ENCODE results near the gene TMEM92.

Gene TMEM92

DNA sequence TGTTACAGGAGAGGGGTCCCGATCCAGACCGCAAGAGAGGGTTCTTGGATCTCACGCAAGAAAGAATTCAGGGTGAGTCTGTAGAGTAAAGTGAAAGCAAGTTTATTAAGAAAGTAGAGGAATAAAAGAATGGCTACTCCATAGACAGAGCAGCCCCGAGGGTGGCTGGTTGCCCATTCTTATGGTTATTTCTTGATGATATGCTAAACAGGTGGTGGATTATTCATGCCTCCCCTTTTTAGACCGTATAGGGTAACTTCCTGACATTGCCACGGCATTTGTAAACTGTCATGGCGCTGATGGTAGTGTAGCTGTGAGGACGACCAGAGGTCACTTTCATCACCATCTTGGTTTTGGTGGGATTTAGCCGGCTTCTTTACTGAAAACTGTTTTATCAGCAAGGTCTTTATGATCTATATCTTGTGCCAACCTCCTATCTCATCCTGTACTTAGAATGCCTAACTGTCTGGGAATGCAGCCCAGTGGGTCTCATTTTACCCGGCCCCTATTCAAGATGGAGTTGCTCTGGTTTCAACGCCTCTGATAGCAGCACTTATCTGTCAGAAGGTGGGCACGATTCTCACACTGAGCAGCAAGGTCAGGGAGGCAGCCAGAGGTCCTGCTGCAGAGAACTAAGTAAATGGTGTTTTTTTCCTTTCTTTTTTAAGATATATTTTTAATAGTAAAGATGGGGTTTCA is 45.2 kb downstream of the TMEM92 start:
- TF ChIP-seq, protein P1, sequence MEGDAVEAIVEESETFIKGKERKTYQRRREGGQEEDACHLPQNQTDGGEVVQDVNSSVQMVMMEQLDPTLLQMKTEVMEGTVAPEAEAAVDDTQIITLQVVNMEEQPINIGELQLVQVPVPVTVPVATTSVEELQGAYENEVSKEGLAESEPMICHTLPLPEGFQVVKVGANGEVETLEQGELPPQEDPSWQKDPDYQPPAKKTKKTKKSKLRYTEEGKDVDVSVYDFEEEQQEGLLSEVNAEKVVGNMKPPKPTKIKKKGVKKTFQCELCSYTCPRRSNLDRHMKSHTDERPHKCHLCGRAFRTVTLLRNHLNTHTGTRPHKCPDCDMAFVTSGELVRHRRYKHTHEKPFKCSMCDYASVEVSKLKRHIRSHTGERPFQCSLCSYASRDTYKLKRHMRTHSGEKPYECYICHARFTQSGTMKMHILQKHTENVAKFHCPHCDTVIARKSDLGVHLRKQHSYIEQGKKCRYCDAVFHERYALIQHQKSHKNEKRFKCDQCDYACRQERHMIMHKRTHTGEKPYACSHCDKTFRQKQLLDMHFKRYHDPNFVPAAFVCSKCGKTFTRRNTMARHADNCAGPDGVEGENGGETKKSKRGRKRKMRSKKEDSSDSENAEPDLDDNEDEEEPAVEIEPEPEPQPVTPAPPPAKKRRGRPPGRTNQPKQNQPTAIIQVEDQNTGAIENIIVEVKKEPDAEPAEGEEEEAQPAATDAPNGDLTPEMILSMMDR (IDR thresholded peaks at IDR 0.05; ENCODE audit: low read depth, low read length, missing control alignments): no peak
- in situ Hi-C loops (cut with HindIII; ENCODE audit: low pct_ligation_motif_present, low sequenced_read_pairs): no loop called here
- no peaks in the 10 kb centered on the region for H3K27me3 ChIP-seq (replicated peaks)
- H3K27ac ChIP-seq: no peak overlapping the region
- H3K4me3 ChIP-seq (ENCODE audit: low read depth, low read length): no peak overlapping the region
- H3K36me3 ChIP-seq (replicated peaks): no peaks in the 10 kb centered on the region
- no peak for DNase-seq

DNA sequence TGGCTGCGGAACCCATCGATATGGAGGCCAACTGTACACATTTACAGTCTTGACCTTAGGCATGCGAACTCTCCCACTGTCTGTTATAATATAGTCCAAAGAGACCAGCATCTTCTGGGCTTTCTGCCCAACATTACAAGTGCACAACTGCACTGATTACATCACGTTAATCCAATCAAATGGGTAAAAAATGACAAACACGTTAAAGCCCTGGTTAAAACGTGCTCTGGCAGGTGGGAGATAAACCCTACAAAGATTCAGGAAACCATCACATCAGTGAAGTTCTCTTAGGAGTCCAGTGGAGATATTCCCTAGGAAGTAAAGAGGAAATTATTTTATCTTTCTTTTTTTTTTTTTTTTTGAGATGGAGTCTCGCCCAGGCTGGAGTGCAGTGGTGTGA is 48.0 kb downstream of the TMEM92 start:
- H3K27me3 ChIP-seq (replicated peaks): no peaks in the 10 kb centered on the region
- no peak overlapping the region for H3K27ac ChIP-seq
- TF ChIP-seq, protein P1 (IDR thresholded peaks at IDR 0.05; ENCODE audit: low read depth, low read length, missing control alignments): no peak
- no peaks in the 10 kb centered on the region for H3K36me3 ChIP-seq (replicated peaks)
- DNase-seq: no peak
- in situ Hi-C loops (cut with HindIII; ENCODE audit: low pct_ligation_motif_present, low sequenced_read_pairs): no loop called here
- no peak overlapping the region for H3K4me3 ChIP-seq (ENCODE audit: low read depth, low read length)

DNA sequence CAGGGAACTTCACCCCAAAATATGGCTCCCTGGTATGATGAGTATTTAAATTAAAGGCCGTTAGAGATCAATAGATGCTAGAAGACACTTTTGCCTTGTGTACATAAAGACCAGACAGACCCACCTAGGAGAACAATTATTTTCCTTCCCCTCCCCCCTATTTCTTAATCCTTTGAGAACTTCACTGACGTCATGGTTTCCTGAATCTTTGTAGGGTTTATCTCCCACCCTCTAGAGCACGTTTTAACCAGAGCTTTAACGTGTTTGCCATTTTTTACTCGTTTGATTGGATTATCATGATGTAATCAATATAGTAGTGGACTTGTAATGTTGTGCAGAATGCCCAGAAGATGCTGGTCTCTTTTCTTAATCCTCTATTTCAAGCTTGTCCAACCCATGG is 48.8 kb downstream of the TMEM92 start:
- in situ Hi-C loops (cut with HindIII; ENCODE audit: low pct_ligation_motif_present, low sequenced_read_pairs): no loop called here
- H3K27ac ChIP-seq: no peak overlapping the region
- TF ChIP-seq, protein P1 (IDR thresholded peaks at IDR 0.05; ENCODE audit: low read depth, low read length, missing control alignments): no peak
- no peak for DNase-seq
- no peaks in the 10 kb centered on the region for H3K36me3 ChIP-seq (replicated peaks)
- no peaks in the 10 kb centered on the region for H3K27me3 ChIP-seq (replicated peaks)
- no peak overlapping the region for H3K4me3 ChIP-seq (ENCODE audit: low read depth, low read length)

DNA sequence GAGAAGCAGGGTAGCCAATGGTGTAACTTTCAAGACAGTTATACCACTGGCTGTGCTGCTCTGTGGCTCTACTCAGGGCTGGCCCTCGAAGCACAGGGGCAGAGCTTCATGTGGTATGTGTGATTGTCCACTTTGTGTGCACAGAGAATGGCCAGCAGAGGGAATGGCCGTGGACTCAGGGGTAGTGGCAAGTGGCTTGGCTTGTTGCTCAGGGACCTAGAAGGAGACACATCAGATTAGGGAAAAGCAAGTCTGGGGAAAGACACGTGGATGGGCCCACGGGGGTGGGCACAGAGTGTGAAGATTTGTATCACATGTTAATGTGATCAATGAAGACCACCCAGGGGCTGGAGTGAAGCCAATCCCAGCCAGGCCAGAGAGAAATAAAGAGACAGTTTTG is 51.6 kb downstream of the TMEM92 start:
- Histone ChIP-seq H3K27ac (no peak overlapping the region), H3K4me3 (ENCODE audit: low read depth, low read length) (no peak overlapping the region), H3K36me3 (replicated peaks) (no peaks in the 10 kb centered on the region), H3K27me3 (replicated peaks) (no peaks in the 10 kb centered on the region)
- no peak for DNase-seq
- in situ Hi-C loops (cut with HindIII; ENCODE audit: low pct_ligation_motif_present, low sequenced_read_pairs): no loop called here
- TF ChIP-seq, protein P1 (IDR thresholded peaks at IDR 0.05; ENCODE audit: low read depth, low read length, missing control alignments): no peak

DNA sequence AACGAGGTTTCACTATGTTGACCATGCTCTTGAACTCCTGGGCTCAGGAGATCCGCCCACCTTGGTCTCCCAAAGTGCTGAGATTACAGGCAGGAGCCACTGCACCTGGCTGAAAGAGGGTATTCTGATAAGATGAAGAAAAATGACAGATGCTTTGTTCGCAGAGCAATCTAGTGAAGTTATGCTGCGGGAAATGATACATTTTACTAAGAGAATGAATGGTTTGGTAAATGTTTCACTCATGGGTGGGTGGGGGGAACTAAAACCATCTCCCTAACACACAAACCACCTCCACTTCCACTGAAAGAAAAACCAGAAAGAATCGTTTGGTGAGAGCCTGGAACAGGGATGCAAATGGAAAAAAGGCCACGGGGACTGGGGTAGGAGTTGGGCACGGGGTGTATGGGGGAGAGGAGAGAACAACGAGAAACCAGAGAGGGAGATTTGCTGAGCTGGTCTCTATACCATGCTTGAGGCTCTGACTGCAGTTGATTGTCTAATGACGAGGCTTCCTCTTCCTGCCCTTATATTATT is 52.6 kb downstream of the TMEM92 start:
- Histone ChIP-seq H3K4me3 (ENCODE audit: low read depth, low read length) (no peak overlapping the region), H3K27me3 (replicated peaks) (no peaks in the 10 kb centered on the region), H3K36me3 (replicated peaks) (no peaks in the 10 kb centered on the region), H3K27ac (no peak overlapping the region)
- in situ Hi-C loops (cut with HindIII; ENCODE audit: low pct_ligation_motif_present, low sequenced_read_pairs): no loop called here
- TF ChIP-seq, protein P1 (IDR thresholded peaks at IDR 0.05; ENCODE audit: low read depth, low read length, missing control alignments): no peak
- no peak for DNase-seq

All from brain microvascular endothelial cell (primary cell).